Transverse colon (tissue), 4 donors: Measurements from ENCODE around the gene CRAT. TPM values are rescaled to one million over a fixed set of nuclear protein-coding genes. Genes with fewer than 3 reads are reported as not detected.

Experiments
- DNase-seq: peaks from one replicate; pipeline ENCODE4 v3.0.0-alpha.2; 2019
- H3K27ac ChIP-seq, 4 donors: fragments of 200-600 bp; sonication (generic); 2 replicates each; pipeline ENCODE4 v1.5.1; 2016 to 2018; ENCODE audit warnings: inconsistent platforms in 4 of 4
- H3K27me3 ChIP-seq: fragments of 200-600 bp; sonication (generic); 2 replicates; pipeline ENCODE4 v1.5.1; 2017; ENCODE audit warnings: inconsistent platforms
- H3K36me3 ChIP-seq, 4 donors: fragments of 200-600 bp; sonication (generic); 2 replicates each; pipeline ENCODE4 v1.5.1; 2017 to 2019; ENCODE audit warnings: inconsistent platforms in 4 of 4
- H3K4me1 ChIP-seq, 4 donors: fragments of 200-600 bp; sonication (generic); 2 replicates each; pipeline ENCODE4 v1.5.1; 2017 to 2020; ENCODE audit warnings: inconsistent platforms in 4 of 4
- H3K4me3 ChIP-seq, 4 donors: fragments of 200-600 bp; sonication (generic); 1 replicate in 1 of 4; 2 replicates in 3 of 4; pipeline versions ENCODE4 v1.5.1 to v1.6.1; 2017 to 2019; ENCODE audit warnings: inconsistent platforms in 4 of 4
- H3K9me3 ChIP-seq, 2 donors: fragments of 200-600 bp; sonication (generic); 2 replicates each; pipeline ENCODE4 v1.5.1; 2017 to 2019; ENCODE audit warnings: inconsistent platforms in 2 of 2
- EP300 ChIP-seq: sonication (generic); formaldehyde crosslinking; IDR thresholded peaks from one replicate; pipeline ENCODE4 v1.6.1; 2017; ENCODE audit warnings: antibody characterized with exemption, low read depth
- POLR2A ChIP-seq: fragments of 450-650 bp; IDR thresholded peaks from one replicate; pipeline ENCODE4 v1.6.1; 2016; ENCODE audit warnings: antibody characterized with exemption, mild to moderate bottlenecking, moderate library complexity
- POLR2AphosphoS5 ChIP-seq, 3 donors: sonication (generic); formaldehyde crosslinking; IDR thresholded peaks; one replicate each; pipeline ENCODE4 v1.6.1; 2016; ENCODE audit warnings: antibody characterized with exemption in 3 of 3
- WGBS, 2 donors: methylation state at CpG; one replicate each; pipeline ENCODE4 v1.1.5; 2018; ENCODE audit warnings: low coverage in 1 of 2; 5-methylcytosine and 5-hydroxymethylcytosine counted together
- in situ Hi-C, 4 donors: fragments of 200-750 bp; cut with MboI; loops; one replicate each; pipeline versions ENCODE4 v1.15.0 to v1.15.1; 2017; ENCODE audit warnings: low sequenced_read_pairs in 3 of 4, low pct_ligation_motif_present in 1 of 4, low pct_unique_long_range_greater_than_20kb in 1 of 4
- intact Hi-C: fragments of 100-400 bp; cut with DNase I; formaldehyde crosslinking; loops from one replicate; pipeline ENCODE4 v1.15.1; 2023; ENCODE audit warnings: low total_unique reads
- total RNA-seq, 4 donors: library from RNA; depleted of rRNA; stranded (reverse); fragments of >200 nt; gene quantifications; one replicate each; pipeline ENCODE4 v1.1.0, GENCODE V29; 2016
- TF ChIP-seq, protein P1 (sequence below), 5 experiments: fragments of 200-600 bp in 3 of 5; fragments of 450-650 bp in 2 of 5; sonication (generic) in 3 of 5; IDR thresholded peaks; 1 replicate in 2 of 5; 2 replicates in 3 of 5; pipeline ENCODE4 v1.5.1; 2016 to 2017; ENCODE audit warnings: antibody characterized with exemption in 5 of 5, inconsistent platforms in 3 of 5, mild to moderate bottlenecking in 2 of 5, moderate library complexity in 1 of 5

The CRAT gene
- total RNA-seq, 4 donors from 2014 or later, result 124 to 161 (median 136) TPM

DNA sequence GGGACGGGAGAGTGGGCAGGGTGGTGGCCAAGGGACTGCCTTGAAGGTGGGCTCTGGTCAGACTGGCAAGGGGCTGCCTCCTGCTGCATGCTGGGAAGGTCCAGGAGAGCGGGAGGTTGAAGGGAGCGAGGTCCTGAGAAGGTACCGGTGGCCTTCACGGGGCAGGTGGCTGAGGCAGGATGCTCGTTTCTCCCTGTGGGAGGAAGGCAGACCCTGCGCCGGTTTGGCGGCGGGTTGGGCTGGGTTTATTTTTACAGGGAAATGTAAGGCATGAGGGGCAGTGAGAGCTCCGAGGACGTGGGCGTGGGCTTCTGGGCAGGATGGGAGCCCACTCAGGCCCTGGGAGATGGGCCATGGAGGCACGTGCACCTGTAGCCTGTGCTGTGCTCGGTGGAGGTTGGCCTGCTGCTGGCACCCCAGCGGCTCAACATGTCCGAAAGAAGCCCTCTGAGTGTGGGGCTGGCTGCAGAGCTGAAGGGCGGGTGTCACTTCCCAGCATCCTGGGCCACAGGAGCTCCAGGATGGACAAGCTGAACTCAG, 40.1 kb upstream of the CRAT start:
- H3K9me3 ChIP-seq, result no peaks in the 10 kb centered on the region
- WGBS, 2 donors, result 85% methylated on average over 18 of the region's 18 CpGs; no CpG with 5 or more reads in 1 of the 2 donors
- peaks cover 7 to 23% (median 16%) of the 10 kb centered on the region in 4 donors for H3K4me1 ChIP-seq
- no peaks in the 10 kb centered on the region for H3K27me3 ChIP-seq
- TF ChIP-seq POLR2AphosphoS5 (IDR thresholded peaks at IDR 0.05) (no peak), EP300 (no peak), POLR2A (no peak)
- TF ChIP-seq, protein P1, sequence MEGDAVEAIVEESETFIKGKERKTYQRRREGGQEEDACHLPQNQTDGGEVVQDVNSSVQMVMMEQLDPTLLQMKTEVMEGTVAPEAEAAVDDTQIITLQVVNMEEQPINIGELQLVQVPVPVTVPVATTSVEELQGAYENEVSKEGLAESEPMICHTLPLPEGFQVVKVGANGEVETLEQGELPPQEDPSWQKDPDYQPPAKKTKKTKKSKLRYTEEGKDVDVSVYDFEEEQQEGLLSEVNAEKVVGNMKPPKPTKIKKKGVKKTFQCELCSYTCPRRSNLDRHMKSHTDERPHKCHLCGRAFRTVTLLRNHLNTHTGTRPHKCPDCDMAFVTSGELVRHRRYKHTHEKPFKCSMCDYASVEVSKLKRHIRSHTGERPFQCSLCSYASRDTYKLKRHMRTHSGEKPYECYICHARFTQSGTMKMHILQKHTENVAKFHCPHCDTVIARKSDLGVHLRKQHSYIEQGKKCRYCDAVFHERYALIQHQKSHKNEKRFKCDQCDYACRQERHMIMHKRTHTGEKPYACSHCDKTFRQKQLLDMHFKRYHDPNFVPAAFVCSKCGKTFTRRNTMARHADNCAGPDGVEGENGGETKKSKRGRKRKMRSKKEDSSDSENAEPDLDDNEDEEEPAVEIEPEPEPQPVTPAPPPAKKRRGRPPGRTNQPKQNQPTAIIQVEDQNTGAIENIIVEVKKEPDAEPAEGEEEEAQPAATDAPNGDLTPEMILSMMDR (IDR thresholded peaks at IDR 0.05), result no peak
- DNase-seq, result no peak
- in situ Hi-C loops, result no loop called here
- intact Hi-C loops, result no loop called here
- H3K36me3 ChIP-seq, result peaks cover 0 to 3% (median 0%) of the 10 kb centered on the region in 4 donors
- H3K27ac ChIP-seq, result no peak overlapping the region
- no peak overlapping the region for H3K4me3 ChIP-seq

DNA sequence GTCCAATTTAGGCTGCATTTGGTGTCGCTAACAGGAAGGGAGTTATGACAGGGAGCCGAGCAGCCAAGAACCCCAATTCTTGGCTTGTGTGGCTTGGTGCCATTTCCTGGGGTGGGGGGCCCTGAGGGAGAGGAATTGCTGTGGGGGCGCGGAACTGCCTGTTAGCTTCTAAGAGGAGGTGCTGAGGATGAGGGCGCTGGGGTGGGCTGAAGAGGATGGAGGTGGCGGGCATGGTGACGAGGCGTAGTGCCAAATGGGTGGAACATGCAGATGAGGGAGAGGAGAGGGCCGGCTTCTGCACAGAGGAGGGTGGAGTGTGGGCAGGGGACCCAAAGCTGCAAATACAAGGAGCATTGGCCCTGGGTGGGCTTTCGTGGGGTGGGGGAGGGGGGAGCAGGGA, 39.5 kb upstream of the CRAT start:
- WGBS, 2 donors, result 60 to 90% methylated on average over 1 to 10 of the region's 10 CpGs
- no peaks in the 10 kb centered on the region for H3K27me3 ChIP-seq
- H3K4me3 ChIP-seq, result no peak overlapping the region
- TF ChIP-seq POLR2AphosphoS5 (IDR thresholded peaks at IDR 0.05) (no peak), EP300 (no peak), POLR2A (no peak)
- TF ChIP-seq, protein P1 (IDR thresholded peaks at IDR 0.05), result no peak
- H3K36me3 ChIP-seq, result peaks cover 0 to 3% (median 0%) of the 10 kb centered on the region in 4 donors
- in situ Hi-C loops (no loop called here), intact Hi-C loops (no loop called here)
- DNase-seq, result no peak
- H3K4me1 ChIP-seq, result peaks cover 14 to 29% (median 22%) of the 10 kb centered on the region in 4 donors
- no peaks in the 10 kb centered on the region for H3K9me3 ChIP-seq
- H3K27ac ChIP-seq, result no peak overlapping the region

DNA sequence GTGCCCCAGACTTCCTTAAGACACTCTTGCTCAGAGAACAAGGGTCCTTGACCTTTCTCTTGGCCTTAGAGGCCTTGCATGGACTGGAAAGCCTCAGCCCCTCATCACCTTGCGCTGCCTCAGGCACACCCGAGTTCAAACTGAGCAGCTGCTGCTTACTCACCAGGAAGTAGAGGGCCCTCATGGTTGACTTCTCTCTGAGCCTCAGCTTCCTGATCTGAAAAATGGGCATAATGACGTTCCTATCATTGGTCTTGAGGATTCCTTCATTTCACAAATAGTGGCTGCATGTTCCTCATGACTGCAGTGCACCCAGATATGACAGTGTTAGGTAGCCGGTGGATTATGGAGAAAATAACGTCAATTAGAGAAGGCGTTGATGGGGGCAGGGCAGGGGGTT, 38.8 kb upstream of the CRAT start:
- no peak overlapping the region for H3K27ac ChIP-seq
- H3K4me1 ChIP-seq, result peaks cover 16 to 35% (median 26%) of the 10 kb centered on the region in 4 donors
- intact Hi-C loops (no loop called here), in situ Hi-C loops (loop anchor here in 2 of 4 donors (25.0 kb wide), 1 partner anchor 638 kb away; no protein-coding TSS in a partner anchor)
- H3K4me3 ChIP-seq, result no peak overlapping the region
- DNase-seq, result no peak
- TF ChIP-seq, protein P1 (IDR thresholded peaks at IDR 0.05), result no peak
- no peak for TF ChIP-seq POLR2A
- no peak for TF ChIP-seq POLR2AphosphoS5 (IDR thresholded peaks at IDR 0.05)
- no peak for TF ChIP-seq EP300
- H3K27me3 ChIP-seq, result no peaks in the 10 kb centered on the region
- no peaks in the 10 kb centered on the region for H3K9me3 ChIP-seq
- 72 to 83% methylated on average over 1 to 6 of the region's 6 CpGs for WGBS, 2 donors
- H3K36me3 ChIP-seq, result peaks cover 0 to 3% (median 0%) of the 10 kb centered on the region in 4 donors

DNA sequence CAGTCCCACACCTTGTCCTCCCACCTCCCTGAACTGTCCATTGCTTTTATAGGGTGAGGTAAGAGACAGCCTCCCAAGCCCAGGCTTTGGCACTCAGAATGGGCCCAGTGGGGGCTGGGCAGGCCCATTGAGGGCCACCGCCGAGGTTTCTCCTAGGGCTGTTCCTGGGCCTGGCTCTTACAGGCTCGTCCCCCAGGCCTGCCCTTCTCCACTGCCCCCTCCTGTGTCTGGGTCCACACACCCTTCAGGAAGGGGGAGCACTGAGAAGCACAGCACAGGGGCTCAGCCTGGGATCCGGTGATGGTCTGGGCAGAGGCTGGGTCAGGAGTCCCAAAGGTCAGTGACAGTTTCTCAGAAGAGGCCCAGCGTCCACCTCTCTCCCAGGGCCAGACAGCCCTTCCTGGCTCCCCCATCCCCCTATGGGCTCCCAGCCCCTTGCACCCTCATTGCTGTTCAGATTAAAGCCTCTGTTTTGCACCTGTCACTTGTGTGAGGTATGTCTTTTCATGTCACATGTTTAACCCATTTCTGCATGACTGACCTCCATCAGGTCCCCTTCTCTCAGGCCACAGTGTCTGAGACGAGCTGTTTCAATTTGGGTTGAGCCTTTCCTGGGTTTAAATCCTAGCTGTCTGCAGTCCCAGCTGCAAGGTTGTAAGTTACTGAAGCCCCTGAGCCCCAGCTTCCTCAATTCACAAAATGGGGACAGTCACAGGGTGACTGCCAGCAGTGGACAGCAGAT, 38.0 kb upstream of the CRAT start:
- Histone ChIP-seq H3K27ac (peak overlapping the region in 3 of 4 donors; percentile 81 to 100 (median 100)), H3K4me1 (peaks cover 16 to 42% (median 29%) of the 10 kb centered on the region in 4 donors), H3K9me3 (no peaks in the 10 kb centered on the region), H3K36me3 (peaks cover 0 to 3% (median 0%) of the 10 kb centered on the region in 4 donors), H3K27me3 (no peaks in the 10 kb centered on the region), H3K4me3 (no peak overlapping the region)
- in situ Hi-C loops, result loop anchor here in 2 of 4 donors (25.0 kb wide), 1 partner anchor 639 kb away; no protein-coding TSS in a partner anchor
- TF ChIP-seq POLR2AphosphoS5 (IDR thresholded peaks at IDR 0.05) (no peak), POLR2A (no peak), EP300 (no peak)
- TF ChIP-seq, protein P1 (IDR thresholded peaks at IDR 0.05), result no peak
- intact Hi-C loops, result no loop called here
- 76% methylated on average over 6 of the region's 6 CpGs; no CpG with 5 or more reads in 1 of the 2 donors for WGBS, 2 donors
- DNase-seq, result no peak
